ENCODE measurements around the gene CERKL.

CERKL gene

GRCh38 chr2:181499231-181499630 is 157.7 kb downstream of the CERKL start:
- no peak for DNase-seq

Data from femur (tissue), 1 donor.